HG03521 (cell line): ENCODE measurements around the gene KRT13.

Source experiments
- ATAC-seq: cut with Tn5 transposase; IDR thresholded peaks from one replicate; pipeline ENCODE4 v1.9.1; 2021; ENCODE audit warnings: mild to moderate bottlenecking, moderate library complexity; ENCODE audit not compliant: unreplicated experiment

Gene KRT13

DNA sequence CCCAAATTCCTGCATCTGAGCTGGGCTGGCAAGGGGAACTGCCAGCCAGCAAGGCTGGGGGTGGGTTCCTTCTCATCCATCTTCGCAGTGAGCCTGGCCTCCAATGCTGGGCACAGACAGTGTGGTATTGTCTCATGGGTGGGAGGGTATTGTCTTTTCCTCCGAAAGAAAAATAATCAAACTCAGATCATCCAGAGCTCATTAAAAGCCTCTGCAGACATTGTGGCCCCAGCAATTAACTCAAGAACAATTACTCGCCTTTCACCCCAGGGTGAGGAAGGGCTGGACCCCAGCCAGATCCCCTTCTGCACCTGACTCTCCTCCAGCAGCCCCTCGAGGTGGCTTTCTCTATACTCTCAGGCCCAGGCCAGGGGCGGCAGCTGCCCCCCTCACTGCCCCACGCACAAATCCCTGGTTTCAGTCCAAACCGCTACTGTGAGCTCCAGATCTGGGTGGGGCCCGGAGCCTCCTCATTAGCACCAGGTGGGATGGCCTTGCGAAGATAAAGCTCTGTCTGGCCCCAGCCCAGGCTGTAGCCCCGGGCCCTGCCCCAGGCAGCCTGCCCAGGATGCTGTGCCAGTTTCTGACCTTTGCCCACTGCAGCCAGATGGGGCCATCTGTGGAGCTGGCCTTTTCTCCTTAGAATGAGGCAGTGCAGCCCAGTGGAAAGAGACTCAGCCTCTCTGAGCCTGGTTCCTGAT lies 15.6 kb upstream of the KRT13 start:
- ATAC-seq, result no peak

DNA sequence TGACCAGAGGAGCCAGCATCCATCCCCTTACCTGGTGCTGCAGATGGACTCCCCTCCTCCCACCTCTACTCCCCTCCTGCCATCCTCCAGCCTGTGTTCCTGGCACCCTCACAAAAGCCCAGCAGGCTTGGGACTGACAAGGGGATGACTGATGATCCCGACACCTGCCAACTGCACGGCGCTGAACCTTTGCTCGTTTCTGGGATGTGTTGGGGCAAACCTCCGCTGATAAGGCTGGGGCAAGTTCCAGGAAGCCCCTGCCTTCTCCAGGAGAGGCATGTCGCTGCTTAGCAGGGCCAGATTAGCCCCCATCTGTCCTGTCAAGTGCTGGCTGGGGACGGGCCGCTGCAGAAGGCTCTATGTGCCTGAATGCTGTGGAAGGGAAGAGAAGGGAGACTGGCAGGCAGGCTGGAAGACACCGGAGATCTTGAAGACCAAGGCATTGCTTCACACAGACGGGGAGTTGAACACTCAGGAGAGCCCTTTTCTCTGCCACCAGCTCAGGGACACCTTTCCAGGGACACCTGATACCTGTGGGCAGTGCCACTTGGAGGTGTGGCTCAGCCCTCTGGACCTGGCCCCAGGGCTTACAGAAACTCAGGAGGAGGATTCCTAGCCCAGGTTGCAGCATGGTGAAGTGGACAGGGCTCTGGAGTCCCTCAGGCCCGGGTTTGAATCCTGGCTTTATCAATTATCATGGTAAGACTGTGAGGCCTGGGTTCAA lies 14.3 kb upstream of the KRT13 start:
- no peak for ATAC-seq

DNA sequence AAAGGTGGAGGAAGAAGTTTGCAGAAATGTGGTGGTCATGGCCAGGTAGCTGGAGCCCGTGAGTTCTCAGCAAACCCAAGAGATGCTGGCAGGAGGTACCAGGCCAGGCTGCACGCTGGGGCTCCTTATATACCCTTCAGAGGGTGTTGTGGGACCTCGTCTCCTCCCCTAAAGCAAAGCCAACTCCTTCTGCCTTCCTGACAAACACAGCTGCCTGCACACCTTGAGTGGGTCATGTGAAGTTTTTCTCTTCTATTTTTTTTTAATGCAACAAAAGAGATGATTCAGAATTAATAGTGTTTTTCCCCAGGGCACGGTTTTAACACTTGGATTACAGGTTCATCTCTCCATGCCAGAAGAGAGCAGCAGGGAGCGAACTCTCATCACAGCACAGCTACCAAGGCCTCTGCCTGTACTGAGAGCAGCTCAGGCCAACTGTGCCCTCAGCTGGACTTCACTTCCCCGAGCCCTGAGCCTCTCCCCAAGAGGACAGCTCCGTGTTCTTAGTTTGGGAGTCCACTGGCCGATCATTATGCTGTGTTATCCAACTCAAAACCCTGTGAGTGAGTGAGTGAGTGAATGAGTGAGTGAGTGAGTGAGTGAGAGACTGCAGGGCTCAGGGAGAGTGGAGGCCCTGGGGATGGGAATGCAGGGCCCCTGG lies 13.5 kb upstream of the KRT13 start, which contains the start of gene KRT15:
Gene KRT15 (minus strand): TSS at position 102 of the 661 bp plus-strand sequence. CDS start 63 bp downstream, at position 39.
- ATAC-seq, result no peak

DNA sequence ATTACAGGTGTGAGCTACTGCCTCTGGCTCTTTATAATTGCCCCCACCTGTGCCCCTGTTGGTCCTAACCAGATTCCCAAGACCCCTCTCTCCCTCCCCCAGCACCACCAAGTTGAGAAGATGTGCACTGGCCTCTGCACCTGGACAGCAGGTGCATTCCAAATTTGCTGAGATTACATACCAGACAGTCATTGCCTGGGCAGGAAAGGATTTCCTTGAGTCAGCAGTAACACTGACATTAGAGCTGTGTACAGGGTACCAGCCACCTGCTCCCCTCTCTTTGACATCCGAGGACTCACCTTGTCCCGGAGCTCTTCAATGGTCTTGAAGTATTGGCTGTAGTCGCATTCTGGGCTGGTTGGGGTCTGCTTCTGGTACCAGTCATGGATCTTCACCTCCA lies 12.6 kb upstream of the KRT13 start:
- no peak for ATAC-seq

DNA sequence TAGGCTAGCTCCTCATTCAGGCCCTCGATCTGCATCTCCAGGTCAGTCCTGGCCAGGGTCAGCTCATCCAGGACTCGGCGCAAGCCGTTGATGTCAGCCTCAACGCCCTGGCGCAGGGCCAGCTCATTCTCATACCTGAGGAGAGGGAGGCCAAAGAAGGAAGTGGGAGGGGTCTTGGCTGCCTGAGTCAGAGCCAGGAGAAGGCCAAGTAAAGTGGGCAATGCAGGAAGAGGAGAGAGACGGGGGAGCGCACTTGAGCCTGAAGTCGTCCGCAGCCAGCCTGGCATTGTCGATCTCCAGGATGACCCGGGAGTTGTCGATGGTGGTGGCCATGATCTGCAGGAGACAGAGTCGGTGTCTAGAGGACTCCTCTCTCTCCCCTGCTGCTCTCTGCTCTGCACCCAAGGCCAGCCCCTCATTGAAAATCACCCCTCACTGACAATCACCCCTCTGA lies 11.4 kb upstream of the KRT13 start:
- no peak for ATAC-seq

DNA sequence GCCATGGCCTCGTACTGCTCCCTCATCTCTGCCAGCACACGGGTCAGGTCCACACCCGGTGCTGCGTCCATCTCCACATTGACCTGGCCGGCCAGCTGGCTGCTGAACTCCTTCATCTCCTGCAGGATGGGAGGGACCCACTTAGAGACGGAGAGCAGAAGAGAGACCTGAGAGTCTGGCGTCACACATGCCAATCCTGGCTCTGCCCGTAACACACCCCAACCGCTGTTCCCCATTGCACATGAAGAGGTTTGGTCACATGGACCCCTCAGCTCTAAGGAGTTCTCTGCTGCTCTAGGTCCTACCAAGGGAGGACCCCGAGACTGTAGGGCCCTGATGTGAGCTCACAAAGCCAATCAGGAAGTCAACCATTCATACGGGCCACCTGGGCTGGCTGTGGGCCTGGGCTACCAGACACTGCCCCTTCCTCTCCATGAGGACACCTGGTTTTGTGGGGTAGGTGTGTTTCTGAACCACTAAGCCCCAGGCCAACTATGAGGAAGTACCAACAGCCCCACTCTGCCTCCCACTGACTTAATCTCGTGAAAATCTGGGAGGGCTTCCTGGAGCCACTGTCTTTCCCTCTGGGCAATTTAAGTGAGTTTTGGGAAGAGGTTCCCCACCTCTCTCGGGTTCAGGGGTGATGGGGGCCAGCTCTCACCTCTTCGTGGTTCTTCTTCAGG lies 10.9 kb upstream of the KRT13 start:
- no peak for ATAC-seq

DNA sequence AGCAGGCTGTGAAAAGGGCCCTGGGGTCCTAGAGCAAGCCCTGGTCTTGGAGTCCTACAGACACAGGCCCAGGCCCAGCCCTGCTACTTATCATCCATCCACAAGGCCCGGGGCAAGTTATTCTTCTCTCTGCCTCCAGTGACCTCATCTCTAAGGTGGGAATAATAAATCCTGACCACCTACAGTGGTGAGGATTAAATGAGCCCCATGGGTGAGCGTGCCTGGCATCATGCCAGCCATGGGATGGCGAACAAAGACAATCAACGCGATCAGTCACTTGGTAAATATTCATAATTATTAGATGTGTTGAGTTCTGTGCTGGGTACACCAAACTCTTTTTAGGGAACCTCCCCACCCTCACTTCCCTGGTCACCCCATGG lies 7.7 kb upstream of the KRT13 start:
- ATAC-seq, result no peak

DNA sequence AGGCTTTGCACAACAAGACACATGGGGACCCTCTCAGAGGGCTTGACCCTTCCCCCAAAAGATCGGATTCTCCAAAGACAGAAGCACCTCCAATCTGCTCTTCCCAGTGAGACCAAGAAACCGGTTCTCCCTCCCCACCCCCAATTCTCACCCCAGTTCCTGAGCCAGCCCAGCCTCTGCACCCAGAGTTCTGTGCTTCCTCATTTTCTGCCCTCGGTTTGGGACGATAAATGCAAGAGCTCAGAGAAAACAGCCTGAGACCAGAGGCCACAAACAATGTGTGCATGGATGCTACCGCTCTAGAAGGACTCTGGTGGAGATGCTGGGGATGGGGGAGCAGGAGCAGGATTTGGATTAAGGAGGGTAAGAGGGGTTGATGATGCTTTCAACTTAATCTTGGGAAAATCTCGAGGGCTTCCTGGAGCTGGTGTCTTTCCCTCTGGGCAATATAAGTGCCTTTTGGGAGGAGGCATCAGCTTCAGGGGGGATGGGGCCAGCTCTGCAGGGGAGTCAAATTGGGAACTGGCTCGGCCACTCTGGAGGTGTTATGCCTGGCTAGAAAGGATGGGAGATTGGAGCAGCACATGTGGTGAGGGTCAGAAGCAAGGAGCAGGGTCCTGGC lies 7.2 kb upstream of the KRT13 start:
- no peak for ATAC-seq

DNA sequence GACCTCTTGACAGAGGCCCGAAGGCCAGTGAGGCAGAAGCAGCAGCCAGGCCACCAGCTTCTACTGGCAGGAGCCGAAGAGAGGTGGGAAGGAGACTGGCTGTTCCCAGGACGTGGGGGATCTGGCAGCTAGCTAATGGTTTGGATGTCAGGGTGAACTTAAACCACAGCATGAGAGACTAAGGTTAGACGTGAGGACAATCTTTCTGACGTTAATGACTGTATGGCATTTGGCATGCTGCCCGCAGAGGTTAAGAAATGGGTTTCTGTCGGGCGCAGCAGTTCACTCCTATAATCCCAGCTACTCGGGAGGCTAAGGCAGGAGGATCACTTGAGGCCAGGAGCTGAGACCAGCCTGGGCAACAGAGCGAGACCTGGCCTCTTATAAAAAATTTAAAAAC lies 6.3 kb upstream of the KRT13 start:
- ATAC-seq, result no peak

DNA sequence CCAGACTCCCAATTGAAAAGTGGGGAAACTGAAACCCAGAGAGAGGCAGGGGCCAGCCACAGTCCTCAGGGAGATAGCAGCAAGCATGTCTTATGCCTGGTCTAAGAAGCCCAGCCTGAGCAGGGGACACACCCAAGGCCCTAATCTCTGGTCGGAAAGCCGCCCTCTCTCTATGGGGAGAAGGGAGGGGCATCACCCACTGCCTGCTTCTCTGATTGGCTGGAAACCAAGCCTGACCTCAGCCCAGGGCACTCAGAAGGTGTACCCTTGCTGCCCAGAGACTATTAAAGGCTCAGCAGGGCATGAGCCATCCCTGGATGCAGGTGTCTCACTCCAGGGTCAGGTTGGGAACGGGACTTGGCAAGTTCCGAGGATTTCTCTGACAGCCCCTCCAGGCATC lies 5.7 kb upstream of the KRT13 start:
- no peak for ATAC-seq

DNA sequence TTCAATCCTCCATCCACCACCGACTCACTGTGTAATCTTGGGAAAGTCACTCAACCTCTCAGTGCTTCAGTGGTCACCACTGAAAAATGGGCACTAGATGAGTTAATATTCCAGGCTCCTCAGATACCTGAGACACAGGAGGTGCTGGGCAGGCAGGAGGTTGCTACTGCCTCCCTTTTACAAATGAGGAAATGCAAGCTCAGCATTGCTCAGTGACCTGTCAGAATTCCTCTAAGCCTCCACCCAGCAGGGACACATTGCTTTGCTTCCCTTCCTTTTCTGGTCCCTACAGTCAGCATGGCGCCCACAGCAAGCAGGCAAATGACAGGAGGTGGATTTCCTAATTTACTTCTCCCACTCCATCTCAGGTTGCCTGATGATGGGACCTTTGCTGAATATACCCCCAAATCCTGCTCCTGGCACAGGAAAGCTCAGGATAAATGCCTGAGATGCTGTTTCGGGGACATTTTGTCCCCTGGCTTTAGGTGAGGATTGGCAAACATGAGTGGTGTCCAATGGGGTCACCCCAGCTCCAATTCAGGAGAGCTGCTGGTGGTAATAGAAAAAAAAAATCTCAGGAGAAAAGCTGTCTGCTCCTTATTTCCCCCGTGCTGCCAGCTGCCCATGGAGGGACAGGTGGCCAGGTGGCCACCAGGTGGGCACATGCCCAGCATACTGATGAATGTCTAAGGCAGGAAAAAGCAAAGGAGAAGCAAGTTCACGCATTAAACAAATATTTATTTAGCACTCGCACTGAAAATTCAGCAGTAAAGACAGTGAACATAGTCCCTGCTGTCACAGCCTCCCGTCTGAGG lies 5.0 kb upstream of the KRT13 start:
- no peak for ATAC-seq

DNA sequence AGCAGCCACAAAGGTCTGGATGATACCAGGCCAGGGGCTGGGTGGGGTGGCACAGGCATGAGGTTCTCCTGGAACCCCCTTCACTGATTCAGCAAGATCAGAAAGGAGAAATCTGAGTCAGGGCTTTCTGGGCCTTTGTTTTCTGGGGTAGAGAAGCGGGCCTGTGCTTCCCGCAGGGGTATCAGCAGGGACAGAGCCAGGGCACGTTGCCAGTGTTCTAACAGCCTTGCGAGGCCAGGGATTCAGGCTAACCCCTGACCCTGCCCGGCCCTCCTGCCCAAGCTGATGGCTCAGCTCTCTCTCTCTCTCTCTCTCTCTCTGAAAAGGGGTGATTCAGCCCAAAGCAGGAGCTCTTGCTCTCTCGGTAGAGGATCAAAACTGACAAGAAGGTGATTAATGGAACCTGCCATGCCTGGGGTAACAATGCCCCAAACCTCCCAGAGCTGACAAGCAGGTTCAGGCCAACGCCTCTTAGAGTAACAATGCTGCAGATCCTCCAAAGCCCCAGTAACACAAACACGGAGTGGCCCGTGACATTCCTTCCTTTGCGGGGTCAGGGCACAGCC lies 2.0 kb upstream of the KRT13 start:
- no peak for ATAC-seq

DNA sequence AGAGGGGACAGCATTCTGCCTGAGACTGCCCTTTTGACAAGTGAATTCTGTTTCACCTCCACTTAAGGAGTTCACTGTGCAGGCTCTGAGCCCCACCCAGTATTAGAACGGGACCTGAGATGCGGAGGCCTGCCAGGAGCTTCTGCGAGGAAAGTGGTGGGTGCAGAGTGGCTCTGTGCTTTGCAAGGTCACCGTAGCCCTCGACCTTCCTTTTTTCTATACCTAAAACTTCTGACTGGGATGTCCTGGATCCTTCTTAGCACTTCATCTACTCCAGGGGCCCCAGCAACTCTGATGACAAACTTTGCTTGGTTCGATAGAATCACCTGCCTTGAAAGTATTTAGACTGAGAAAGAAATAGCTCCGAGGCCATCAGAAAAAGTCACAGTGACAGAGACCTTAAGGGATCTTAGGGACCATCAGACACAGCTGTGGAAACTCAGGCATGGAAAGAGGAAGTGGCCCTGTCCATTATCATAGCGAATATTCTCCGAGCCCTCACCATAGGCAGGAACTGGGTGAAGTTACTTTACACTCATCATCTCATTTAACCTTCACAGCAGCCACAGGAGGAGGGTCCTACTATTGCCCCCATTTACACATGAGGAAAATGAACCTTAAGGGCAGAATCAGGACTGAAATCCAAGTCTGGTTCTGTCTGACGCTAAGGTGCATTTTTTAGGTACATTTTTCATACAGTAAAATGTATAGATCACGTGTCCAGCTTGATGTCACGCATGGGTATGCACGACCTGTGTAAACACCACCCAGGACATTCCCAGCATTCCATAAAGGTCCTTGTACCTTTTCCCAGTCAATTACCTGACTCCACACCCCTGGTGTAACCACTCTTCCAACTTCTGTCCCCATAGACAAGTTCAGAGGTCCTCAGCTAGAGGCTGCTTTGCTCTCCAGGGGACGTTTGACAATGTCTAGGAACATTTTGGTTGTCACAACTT lies 676 bp upstream of the KRT13 start:
- ATAC-seq, result no peak

DNA sequence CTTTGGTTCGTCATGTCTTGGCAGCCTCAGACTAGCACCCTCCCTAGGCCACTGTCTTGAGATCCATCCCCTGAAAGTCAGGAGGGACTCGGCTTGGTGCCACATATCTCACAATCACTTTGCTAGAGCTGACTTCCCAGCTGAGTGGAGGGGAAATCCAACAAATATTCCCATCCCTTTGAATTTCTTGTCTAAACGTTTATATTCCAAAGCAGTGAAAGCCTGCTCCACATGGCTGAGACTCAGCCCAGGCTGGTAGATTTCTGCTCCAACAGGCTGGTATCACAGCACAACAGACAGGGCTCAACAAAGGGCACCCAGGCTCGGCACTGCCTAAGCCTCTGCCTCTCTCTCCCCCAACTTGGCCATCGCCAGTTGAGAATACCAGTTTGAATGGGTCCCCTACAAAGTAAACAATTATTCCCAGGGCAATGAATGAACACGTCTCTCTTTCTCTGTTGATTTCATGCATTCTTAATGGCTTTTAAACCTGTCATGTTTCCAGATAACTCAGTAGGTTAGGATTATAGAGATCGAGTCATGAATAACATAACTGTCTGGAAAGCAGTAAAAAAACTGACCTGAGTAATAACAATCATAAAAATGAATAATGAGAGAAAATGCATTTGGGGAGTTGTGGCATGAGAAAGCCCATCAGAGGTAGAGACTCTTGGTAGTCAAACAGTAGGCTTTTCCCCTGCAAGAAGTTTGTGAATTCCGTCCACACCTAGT lies 1.0 kb downstream of the KRT13 start:
- no peak for ATAC-seq

DNA sequence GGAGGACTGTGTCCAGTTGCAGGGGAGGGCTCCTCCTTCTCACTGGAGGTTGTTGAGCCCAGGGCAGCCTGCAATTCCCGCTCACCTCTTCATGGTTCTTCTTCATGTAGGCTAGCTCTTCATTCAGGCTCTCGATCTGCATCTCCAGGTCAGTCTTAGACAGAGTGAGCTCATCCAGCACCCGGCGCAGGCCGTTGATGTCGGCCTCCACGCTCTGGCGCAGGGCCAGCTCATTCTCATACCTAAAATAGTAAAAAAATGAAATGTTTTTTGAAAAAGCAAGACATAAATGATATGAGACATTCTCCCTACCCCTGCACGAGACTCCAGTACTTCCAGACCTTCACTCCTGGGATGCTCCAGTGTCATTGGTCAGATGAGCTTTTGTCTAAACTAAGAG lies 2.2 kb downstream of the KRT13 start:
- no peak for ATAC-seq

DNA sequence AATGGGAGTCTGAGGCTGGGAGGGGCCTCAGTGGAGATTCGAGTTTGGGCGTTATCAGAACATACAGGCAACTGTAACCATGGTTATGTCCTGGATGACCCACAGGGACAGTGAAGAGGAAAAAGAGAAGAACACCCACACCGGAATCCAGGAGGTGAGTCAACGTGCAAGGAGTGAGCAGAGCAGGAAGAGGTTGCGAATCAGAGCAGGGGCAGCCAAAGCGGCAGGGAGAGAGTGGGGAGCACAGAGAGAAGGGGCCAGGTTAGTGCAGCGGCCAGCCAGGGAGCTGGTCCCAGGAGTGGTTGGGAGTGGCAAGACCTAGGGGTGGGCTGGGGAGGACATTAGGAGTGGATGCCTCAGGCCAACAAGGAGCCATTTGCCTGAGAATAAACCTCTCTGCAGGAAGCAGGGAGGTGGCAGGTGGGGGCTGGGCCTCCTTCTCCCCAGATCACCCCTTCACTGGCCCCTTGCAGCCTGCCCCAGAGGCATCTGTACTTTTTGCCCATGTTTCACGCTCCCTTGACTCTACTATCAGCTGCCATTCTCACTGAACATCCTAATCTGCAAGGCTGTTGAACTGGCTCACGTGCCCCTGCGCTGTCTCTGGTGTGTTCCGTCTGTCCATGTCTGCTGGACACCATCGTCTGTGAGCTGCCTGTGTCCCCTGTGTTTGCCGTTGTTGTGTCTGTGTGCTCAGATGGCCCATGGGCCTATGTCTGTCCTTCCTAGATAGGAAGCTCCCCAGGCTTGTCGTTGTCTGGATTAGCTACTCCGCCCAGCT lies 5.1 kb downstream of the KRT13 start:
- no peak for ATAC-seq

DNA sequence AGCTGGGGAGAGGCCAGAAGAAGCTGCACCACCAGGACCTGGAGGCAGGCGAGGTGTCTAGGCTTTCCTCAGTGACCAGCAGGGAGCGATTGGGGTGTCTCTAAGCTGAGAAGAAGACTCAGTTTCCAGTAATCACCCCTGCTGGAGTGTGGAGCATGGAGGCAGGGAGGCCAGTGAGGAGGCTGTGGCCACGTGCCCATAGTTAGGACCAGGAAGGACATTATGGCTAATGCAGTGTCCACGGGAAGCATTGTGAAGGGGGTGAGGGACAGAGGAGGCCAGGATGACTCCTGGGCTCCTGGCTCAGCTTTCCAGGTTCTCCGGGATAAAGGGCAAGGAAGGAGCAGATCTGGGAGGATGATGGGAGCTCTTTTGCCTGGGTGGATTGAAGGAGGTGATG lies 5.7 kb downstream of the KRT13 start:
- ATAC-seq, result no peak
